K562 (cell line): ENCODE measurements around the gene ARL17B. TPM values are rescaled to one million over a fixed set of nuclear protein-coding genes. Genes with fewer than 3 reads are reported as not detected.

Experiments
- BRD4 ChIP-seq: fragments of 200-600 bp; sonication (generic); IDR thresholded peaks from 2 replicates; pipeline ENCODE4 v1.6.1; 2017; ENCODE audit warnings: inconsistent platforms
- CREM ChIP-seq: IDR thresholded peaks from 2 replicates; pipeline ENCODE4 v1.6.1; 2014; ENCODE audit warnings: antibody characterized with exemption, low read depth
- CTBP1 ChIP-seq: fragments of 450-650 bp; IDR thresholded peaks from 2 replicates; pipeline ENCODE4 v1.6.1; 2016; ENCODE audit warnings: borderline replicate concordance
- CUX1 ChIP-seq: fragments of 200-800 bp; sonication (Bioruptor generic); IDR thresholded peaks from 2 replicates; pipeline ENCODE4 v1.6.1; 2016; ENCODE audit warnings: missing genetic modification characterization, missing compliant biosample characterization
- TEAD1 ChIP-seq, 2 experiments: fragments of 450-650 bp in 1 of 2; sonication (generic) in 1 of 2; formaldehyde crosslinking; IDR thresholded peaks; 2 replicates each; pipeline versions ENCODE4 v1.4.0 to v1.8.0; 2020 to 2022; ENCODE audit warnings: mild to moderate bottlenecking in 2 of 2, missing genetic modification reagents in 1 of 2
- ZNF311 ChIP-seq: fragments of 250-450 bp; sonication (Bioruptor Pico); IDR thresholded peaks from 2 replicates; pipeline ENCODE4 v1.4.0; 2020; ENCODE audit warnings: mild to moderate bottlenecking, moderate library complexity
- ZNF41 ChIP-seq: fragments of 250-450 bp; sonication (Bioruptor Pico); conservative IDR thresholded peaks from 2 replicates; pipeline ENCODE4 v1.4.0; 2020; ENCODE audit warnings: mild to moderate bottlenecking
- ZNF583 ChIP-seq: fragments of 250-450 bp; sonication (Bioruptor Pico); IDR thresholded peaks from 2 replicates; pipeline ENCODE4 v1.4.0; 2020
- ZNF780A ChIP-seq: fragments of 250-450 bp; sonication (Bioruptor Pico); IDR thresholded peaks from 2 replicates; pipeline ENCODE4 v1.5.0; 2021; ENCODE audit warnings: mild to moderate bottlenecking
- polyA plus RNA-seq, 8 experiments: library from polyadenylated mRNA; depleted of rRNA in 4 of 8; stranded (reverse) in 5 of 8; unstranded in 3 of 8; fragments of >200 nt; fragmentation: Nextera tagmentation in 2 of 8; fragmentation: Illumina TruSeq in 1 of 8; extraction: Ambion mirVana in 2 of 8; extraction: Trizol in 1 of 8; gene quantifications; 2 replicates each; pipeline versions ENCODE4 v1.2.1 to v1.2.3, GENCODE V29; 2011 to 2014; ENCODE audit warnings: inconsistent platforms in 1 of 8, missing spikeins in 1 of 8
- total RNA-seq, 7 experiments: library from RNA; depleted of rRNA in 6 of 7; stranded (reverse); fragments of >200 nt in 6 of 7; fragmentation: Illumina TruSeq in 2 of 7; extraction: Trizol in 2 of 7; gene quantifications; 2 replicates each; pipeline versions ENCODE4 v1.2.1 to v1.2.3, GENCODE V29; 2011 to 2021; ENCODE audit warnings: low replicate concordance in 1 of 7
- TF ChIP-seq, protein P1 (sequence below): fragments of 250-450 bp; sonication (Bioruptor Pico); IDR thresholded peaks from 2 replicates; pipeline ENCODE4 v1.4.0; 2020; ENCODE audit warnings: mild to moderate bottlenecking, moderate library complexity
- TF ChIP-seq, protein P2 (sequence below): sonication (generic); formaldehyde crosslinking; IDR thresholded peaks from 2 replicates; pipeline ENCODE4 v1.8.1; 2023; ENCODE audit warnings: mild to moderate bottlenecking, missing genetic modification reagents

ARL17B gene
- total and polyA plus RNA-seq, 9 of the 15 experiments (the other 6 are each of a cell fraction or from before 2014, with no cell fraction given) = 4.0 to 24.2 (median 8.4) TPM

GRCh38 chr17:46266656-46267544 lies 94.7 kb downstream of the ARL17B start (continued):
- TF ChIP-seq, protein P1, sequence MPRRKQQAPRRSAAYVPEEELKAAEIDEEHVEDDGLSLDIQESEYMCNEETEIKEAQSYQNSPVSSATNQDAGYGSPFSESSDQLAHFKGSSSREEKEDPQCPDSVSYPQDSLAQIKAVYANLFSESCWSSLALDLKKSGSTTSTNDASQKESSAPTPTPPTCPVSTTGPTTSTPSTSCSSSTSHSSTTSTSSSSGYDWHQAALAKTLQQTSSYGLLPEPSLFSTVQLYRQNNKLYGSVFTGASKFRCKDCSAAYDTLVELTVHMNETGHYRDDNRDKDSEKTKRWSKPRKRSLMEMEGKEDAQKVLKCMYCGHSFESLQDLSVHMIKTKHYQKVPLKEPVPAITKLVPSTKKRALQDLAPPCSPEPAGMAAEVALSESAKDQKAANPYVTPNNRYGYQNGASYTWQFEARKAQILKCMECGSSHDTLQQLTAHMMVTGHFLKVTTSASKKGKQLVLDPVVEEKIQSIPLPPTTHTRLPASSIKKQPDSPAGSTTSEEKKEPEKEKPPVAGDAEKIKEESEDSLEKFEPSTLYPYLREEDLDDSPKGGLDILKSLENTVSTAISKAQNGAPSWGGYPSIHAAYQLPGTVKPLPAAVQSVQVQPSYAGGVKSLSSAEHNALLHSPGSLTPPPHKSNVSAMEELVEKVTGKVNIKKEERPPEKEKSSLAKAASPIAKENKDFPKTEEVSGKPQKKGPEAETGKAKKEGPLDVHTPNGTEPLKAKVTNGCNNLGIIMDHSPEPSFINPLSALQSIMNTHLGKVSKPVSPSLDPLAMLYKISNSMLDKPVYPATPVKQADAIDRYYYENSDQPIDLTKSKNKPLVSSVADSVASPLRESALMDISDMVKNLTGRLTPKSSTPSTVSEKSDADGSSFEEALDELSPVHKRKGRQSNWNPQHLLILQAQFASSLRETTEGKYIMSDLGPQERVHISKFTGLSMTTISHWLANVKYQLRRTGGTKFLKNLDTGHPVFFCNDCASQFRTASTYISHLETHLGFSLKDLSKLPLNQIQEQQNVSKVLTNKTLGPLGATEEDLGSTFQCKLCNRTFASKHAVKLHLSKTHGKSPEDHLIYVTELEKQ = 0 out of 2 replicates have a peak, but pooled peaks have one; percentile 25
- peak in 1 of 2 experiments; percentile 66; a peak in 1 of 4 replicates for TF ChIP-seq TEAD1 (CRISPR knock-in tag; IDR thresholded peaks at IDR 0.05)
- TF ChIP-seq BRD4 = peak; percentile 17; the same call in 1 of the 2 replicates
- peak; percentile 90 for TF ChIP-seq CTBP1
- TF ChIP-seq ZNF583 (CRISPR knock-in tag) = peak; percentile 92
- peak; percentile 85; the same call in 1 of the 2 replicates for TF ChIP-seq ZNF311 (CRISPR knock-in tag)
- TF ChIP-seq CUX1 = peak; percentile 93
- peak; percentile 74; the same call in 1 of the 2 replicates for TF ChIP-seq ZNF41 (CRISPR knock-in tag)
- TF ChIP-seq CREM = peak; percentile 53
- no peak for TF ChIP-seq ZNF780A (CRISPR knock-in tag)
- TF ChIP-seq, protein P2, sequence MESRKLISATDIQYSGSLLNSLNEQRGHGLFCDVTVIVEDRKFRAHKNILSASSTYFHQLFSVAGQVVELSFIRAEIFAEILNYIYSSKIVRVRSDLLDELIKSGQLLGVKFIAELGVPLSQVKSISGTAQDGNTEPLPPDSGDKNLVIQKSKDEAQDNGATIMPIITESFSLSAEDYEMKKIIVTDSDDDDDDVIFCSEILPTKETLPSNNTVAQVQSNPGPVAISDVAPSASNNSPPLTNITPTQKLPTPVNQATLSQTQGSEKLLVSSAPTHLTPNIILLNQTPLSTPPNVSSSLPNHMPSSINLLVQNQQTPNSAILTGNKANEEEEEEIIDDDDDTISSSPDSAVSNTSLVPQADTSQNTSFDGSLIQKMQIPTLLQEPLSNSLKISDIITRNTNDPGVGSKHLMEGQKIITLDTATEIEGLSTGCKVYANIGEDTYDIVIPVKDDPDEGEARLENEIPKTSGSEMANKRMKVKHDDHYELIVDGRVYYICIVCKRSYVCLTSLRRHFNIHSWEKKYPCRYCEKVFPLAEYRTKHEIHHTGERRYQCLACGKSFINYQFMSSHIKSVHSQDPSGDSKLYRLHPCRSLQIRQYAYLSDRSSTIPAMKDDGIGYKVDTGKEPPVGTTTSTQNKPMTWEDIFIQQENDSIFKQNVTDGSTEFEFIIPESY (CRISPR knock-in tag) = peak; percentile 55; the same call in 1 of the 2 replicates
